Lung (tissue), 12 donors: ENCODE data around the gene YIPF4. TPM values are rescaled to one million over a fixed set of nuclear protein-coding genes. Genes with fewer than 3 reads are reported as not detected.
A peak's percentile ranks its signal among the peaks of the same experiment; 100 is the strongest.

Source experiments
- ATAC-seq: fragments of 200-7000 bp; cut with Tn5 transposase; one replicate; pipeline ENCODE4 v1.9.1; 2020; ENCODE audit warnings: moderate number of reproducible peaks; ENCODE audit not compliant: insufficient read depth, low FRiP score
- DNase-seq, 3 donors: peaks; one replicate each; pipeline ENCODE4 v3.0.0-alpha.2; 2013 to 2017
- H3K27ac ChIP-seq, 2 donors: one replicate each; pipeline ENCODE4 v1.5.1; 2013; ENCODE audit warnings: mild to moderate bottlenecking in 2 of 2, moderate library complexity in 2 of 2, control low read depth in 1 of 2, inconsistent platforms in 1 of 2, low read depth in 1 of 2, low read length in 1 of 2
- H3K27me3 ChIP-seq, 3 donors: one replicate each; pipeline ENCODE4 v1.5.1; 2013; ENCODE audit warnings: low read length in 2 of 3; ENCODE audit not compliant: control insufficient read depth in 3 of 3, insufficient read depth in 3 of 3
- H3K36me3 ChIP-seq, 4 donors: one replicate each; pipeline ENCODE4 v1.5.1; 2013; ENCODE audit warnings: low read length in 4 of 4, mild to moderate bottlenecking in 1 of 4, moderate library complexity in 1 of 4; ENCODE audit not compliant: control insufficient read depth in 4 of 4, insufficient read depth in 4 of 4
- H3K4me1 ChIP-seq, 5 donors: one replicate each; pipeline ENCODE4 v1.5.1; 2013; ENCODE audit warnings: low read length in 5 of 5, mild to moderate bottlenecking in 2 of 5, moderate library complexity in 1 of 5; ENCODE audit not compliant: control insufficient read depth in 5 of 5, insufficient read depth in 5 of 5
- H3K4me3 ChIP-seq: one replicate; pipeline ENCODE4 v1.5.1; 2013; ENCODE audit warnings: mild to moderate bottlenecking, control low read depth, moderate library complexity
- H3K9ac ChIP-seq, 2 donors: one replicate each; pipeline ENCODE4 v1.5.1; 2013; ENCODE audit warnings: low read length in 2 of 2, control low read depth in 1 of 2; ENCODE audit not compliant: insufficient read depth in 1 of 2
- H3K9me3 ChIP-seq, 4 donors: one replicate each; pipeline ENCODE4 v1.5.1; 2013; ENCODE audit warnings: low read length in 3 of 4, mild to moderate bottlenecking in 1 of 4, moderate library complexity in 1 of 4; ENCODE audit not compliant: control insufficient read depth in 4 of 4, insufficient read depth in 3 of 4
- CTCF ChIP-seq: IDR thresholded peaks from 2 replicates; pipeline ENCODE4 v1.5.1; 2012; ENCODE audit warnings: mild to moderate bottlenecking; ENCODE audit errors: control extremely low read depth, extremely low read depth
- WGBS, 2 donors: extraction: QIAGEN DNeasy Blood & Tissue Kit; methylation state at CpG; one replicate each; pipeline ENCODE4 v1.1.7; 2013; 5-methylcytosine and 5-hydroxymethylcytosine counted together
- polyA plus RNA-seq, 2 donors: library from polyadenylated mRNA; stranded (reverse); fragments of 200-250 nt; gene quantifications; one replicate each; pipeline ENCODE4 v1.2.1, GENCODE V29; 2013
- total RNA-seq, 2 donors: library from RNA; depleted of rRNA in 1 of 2; stranded (reverse); fragments of >200 nt in 1 of 2; gene quantifications; one replicate each; pipeline ENCODE4 v1.2.1, GENCODE V29; 2014 to 2021
- donor health status: control.
- donor health status: control.
- donor health status: Bipolar disorder and iron deficiency.
- donor health status: healthy.
- donor health status: DM: yes; HTN: yes; CAD: no.

The YIPF4 gene
- total and polyA plus RNA-seq, 4 donors, result 14.2 to 48.5 (median 24.5) TPM

GRCh38 chr2:32356681-32357317 is 79.1 kb downstream of the YIPF4 start, which contains the start of gene BIRC6:
Gene BIRC6, plus strand, starts transcription at chr2:32357023. Its CDS starts 139 bp downstream, at chr2:32357162.
- WGBS, 2 donors, result 1% methylated on average over 48 to 76 of the region's 76 CpGs
- no peak for TF ChIP-seq CTCF
- peak; percentile 98 to 99 (median 98) for DNase-seq
- Histone ChIP-seq H3K9ac (peak within 1 kb of the TSS; percentile 72 to 97), H3K27ac (peak within 1 kb of the TSS; percentile 96 to 97), H3K4me3 (peak within 1 kb of the TSS; percentile 93), H3K9me3 (no peaks in the 10 kb centered on the region), H3K27me3 (no peaks in the 10 kb centered on the region), H3K36me3 (peaks cover 0 to 3% (median 1%) of the 10 kb centered on the region in 4 donors), H3K4me1 (peaks cover 0 to 18% (median 8%) of the 10 kb centered on the region in 5 donors)
- ATAC-seq, result peak; percentile 98

- Histone ChIP-seq H3K9ac (peak overlapping the region; percentile 72 to 86), H3K27me3 (no peaks in the 10 kb centered on the region), H3K4me3 (peak overlapping the region; percentile 93), H3K36me3 (peaks cover 0 to 3% (median 1%) of the 10 kb centered on the region in 4 donors), H3K4me1 (peaks cover 0 to 18% (median 8%) of the 10 kb centered on the region in 5 donors), H3K27ac (peak overlapping the region; percentile 96 to 97), H3K9me3 (no peaks in the 10 kb centered on the region)
- WGBS, 2 donors, result 1% methylated on average over 46 to 65 of the region's 65 CpGs
- TF ChIP-seq CTCF, result no peak
- DNase-seq (peak; percentile 41 to 61 (median 46)), ATAC-seq (peak; percentile 4)
Measured at GRCh38 chr2:32357318-32358110, 79.8 kb downstream of the YIPF4 start.

- Histone ChIP-seq H3K9ac (peak overlapping the region in 1 of 2 donors; percentile 86), H3K27ac (peak overlapping the region; percentile 46 to 68), H3K9me3 (no peaks in the 10 kb centered on the region), H3K36me3 (peaks cover 0 to 3% (median 1%) of the 10 kb centered on the region in 4 donors), H3K27me3 (no peaks in the 10 kb centered on the region), H3K4me1 (peaks cover 0 to 18% (median 8%) of the 10 kb centered on the region in 5 donors), H3K4me3 (peak overlapping the region; percentile 40)
- TF ChIP-seq CTCF, result no peak
- WGBS, 2 donors, result 5% methylated on average over 16 of the region's 16 CpGs
- ATAC-seq, result no peak
- peak in 2 of 3 donors; percentile 21 to 32 for DNase-seq
Measured at GRCh38 chr2:32358111-32358482, 80.4 kb downstream of the YIPF4 start.
